Fibroblast of skin of scalp (primary cell): ENCODE results near the gene RAB11FIP4.

ENCODE experiments used
- DNase-seq: peaks from one replicate; pipeline ENCODE4 v3.0.0-alpha.2; 2013

RAB11FIP4 gene

DNA sequence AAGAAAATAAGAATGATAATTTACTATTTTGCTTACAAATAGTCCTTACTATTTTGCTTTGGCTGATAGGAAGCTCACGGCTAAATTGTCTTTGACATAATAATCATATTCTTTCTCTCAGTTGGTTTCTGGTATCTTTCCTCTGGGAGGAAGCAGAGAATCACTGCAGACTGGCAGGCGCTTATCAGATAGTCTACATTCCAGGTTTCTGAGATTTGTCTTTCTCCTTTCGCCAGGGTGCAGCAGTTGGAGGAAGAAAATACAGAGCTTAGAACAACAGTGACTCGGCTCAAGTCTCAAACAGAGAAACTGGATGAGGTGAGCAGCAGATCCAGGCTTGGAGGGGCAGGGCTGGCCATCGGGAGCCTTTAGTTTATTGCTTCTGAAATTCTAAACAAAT lies 136.1 kb downstream of the RAB11FIP4 start:
- peak; percentile 45 for DNase-seq

DNA sequence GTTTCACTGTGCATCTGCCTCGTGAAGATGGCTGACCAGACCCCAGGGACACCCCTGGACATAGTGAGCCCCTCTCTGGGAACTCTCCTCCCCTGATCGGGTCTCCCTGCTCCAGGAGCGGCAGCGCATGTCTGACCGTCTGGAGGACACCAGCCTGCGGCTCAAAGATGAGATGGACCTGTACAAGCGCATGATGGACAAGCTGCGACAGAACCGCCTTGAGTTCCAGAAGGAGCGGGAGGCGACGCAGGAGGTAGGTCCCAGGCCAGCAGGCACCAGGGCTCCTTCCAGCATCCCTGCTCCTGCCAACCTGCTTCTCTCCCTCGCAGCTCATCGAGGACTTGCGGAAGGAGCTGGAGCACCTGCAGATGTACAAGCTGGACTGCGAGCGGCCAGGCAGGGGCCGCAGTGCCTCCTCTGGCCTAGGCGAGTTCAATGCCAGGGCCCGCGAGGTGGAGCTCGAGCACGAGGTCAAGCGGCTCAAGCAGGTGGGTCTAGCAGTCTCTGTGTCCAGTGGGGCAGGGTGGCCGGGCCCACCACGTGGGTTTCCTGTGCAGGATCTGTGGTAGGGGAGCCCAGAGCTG lies 136.9 kb downstream of the RAB11FIP4 start:
- DNase-seq: no peak

DNA sequence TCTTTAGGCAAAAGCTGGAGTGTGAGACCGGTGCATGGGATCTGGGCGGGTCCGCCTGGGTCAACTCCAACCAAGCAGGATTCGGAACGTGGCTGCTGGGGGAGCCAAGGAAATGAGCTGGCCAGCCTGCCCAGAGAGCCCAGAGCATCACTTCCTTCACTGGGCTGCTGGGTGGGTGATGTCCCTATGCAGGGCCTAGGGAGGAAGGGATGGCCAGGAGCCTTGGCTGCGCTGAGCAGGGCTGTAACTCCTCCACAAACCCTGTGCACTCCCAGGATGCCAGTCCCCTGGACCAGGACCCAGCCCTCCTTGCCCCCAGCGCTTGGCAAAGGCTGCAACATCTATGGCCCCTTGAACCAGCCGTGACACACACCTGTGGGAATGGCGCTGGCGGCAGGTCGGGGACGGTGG lies 138.4 kb downstream of the RAB11FIP4 start:
- no peak for DNase-seq

DNA sequence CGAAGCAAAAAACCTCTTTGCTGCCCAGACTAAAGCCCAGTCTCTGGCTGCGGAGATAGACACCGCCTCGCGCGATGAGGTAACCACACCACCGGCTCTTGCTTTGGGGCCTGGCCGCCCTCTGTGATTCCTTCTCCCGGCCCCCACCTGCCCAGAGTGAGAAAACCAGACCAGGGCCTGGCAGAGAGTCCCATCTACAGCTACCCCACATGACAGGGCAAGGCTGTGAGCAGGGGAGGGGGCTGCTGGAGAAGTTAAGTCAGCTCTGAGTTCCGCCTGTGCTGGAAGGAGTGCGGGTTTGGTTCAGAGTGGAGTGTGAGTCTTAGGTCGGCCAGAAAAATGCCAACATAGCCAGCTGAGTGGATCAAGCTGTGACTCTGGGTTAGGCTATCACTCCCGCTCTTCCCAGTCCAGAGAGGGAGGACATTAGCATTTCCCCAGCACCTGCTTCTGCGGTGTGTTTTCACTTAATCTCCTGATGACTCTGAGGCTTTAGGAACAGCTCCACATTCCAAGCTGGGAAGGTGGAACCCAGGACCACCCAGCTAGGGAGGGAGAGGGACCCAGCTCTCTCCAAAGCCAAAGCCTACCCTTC lies 139.0 kb downstream of the RAB11FIP4 start:
- no peak for DNase-seq

DNA sequence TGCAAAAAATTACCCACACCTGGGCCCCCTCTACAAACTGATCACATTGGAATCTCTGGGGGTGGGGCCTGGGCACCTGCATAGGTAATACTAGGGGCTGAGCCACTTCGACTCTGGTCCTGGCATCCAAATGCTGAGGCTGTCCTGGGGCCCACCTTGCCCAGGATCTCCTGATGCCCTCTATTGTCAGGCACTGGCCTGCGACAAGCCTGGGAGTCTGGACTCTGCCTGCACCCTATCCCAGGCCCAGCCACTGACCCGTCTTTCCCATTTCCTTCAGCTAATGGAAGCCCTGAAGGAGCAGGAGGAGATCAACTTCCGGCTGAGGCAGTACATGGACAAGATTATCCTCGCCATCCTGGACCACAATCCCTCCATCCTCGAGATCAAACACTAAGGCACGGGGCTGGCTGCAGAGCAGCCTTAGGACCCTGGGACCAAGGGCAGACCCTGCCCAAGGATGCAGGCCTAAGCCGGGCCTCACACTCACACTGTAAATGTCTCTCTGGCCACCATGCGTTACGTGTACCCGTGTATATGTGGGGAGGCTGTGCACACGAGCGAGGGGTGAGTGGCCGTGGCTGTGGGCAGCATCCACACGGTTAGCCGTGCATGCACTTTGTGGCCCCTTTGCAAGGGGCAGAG lies 140.0 kb downstream of the RAB11FIP4 start:
- DNase-seq: no peak

DNA sequence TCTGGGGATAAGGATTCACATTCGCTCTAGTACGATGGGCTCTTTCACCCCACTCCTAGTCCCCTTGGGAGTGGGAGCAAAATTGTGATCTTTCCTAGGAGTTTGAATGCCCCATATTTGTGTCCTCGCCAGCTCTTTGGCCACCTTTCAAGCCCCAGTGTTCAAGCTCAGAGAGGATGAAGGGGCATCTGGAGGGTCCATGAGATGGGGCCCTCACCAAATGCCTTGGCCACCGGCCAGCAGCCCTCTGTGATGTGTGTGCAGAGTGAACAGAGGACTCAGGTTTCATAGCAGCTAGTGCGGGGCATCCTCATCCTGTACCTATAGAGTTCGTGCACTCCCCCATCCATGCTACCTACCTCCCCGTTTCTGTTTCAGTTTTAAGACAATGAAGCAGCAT lies 140.6 kb downstream of the RAB11FIP4 start:
- DNase-seq: no peak

DNA sequence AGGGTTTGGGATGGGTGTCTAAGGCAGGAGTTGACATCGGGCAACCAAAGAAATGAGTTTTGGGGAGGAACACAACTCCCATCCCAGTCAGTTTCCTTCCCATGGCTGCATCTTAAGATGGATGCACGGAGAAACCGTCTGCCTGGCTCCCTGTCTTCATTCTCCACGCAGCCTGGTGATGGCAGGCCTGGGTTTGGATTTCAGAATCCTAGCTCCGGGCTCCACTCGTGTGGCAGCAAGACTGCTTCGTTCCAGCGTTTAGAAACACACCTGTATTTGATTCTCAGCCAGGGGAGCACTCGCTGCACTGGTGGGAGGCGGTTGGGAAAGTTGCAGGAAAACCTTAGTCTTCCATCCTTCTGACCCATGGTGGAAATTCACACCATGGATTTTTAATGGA lies 141.1 kb downstream of the RAB11FIP4 start:
- DNase-seq: no peak

DNA sequence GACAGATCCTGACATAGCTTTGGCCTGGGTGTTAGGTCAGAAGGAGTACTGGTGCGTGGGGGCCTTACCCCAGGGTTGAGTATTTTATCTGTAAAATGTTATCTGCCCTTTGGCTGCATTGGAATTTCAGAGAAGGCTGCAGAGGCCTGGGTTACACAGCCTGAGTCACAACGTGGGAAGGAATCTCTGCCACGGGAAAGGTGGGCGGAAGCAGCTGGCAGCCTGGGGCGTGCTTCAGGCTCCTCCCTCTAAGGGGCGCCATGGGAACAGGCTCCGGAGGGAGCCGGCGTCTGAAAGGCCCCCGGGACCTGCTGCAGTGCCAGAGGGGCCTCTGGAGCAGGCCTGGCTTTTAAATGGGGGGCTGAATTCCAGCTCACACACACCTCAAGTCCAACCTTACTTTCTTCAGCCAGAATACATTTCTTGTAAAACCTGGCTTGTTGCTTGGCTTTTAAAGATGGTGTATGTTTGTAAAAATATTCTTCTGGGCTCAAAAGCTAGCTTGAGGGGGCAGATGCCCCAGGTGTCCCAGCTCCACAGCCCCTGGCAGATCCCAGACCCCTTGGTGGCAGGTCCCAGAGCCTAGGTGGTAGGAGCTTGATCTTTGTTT lies 142.2 kb downstream of the RAB11FIP4 start:
- DNase-seq: peak; percentile 60

DNA sequence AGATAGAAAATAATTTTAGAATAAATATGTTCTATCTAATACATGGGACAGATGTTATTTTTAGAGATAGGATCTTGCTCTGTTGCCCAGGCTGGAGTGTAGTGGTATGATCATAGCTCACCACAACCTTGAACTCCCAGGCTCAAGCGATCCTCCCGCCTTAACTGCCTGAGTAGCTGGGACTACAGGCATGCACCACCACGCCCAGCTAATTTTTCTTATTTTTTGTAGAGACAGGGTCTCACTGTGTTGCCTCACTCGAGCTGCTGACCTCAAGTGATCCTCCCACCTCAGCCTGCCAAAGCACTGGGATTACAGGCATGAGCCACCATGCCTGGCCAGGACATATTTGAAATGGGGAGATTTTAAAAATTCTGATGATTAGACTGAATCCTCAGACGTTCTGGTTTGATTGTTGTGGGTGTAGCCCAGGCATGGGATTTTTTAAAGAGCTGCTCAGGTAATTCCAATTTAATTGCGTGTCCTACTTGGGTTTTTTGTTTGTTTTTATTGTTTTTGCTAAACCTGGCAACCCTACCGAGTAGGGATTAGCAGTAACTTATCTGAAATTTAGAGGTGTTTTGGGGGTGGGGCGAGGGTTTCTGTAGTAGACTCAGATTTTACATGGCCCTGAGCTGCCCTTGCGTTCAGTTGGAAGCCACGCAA lies 142.9 kb downstream of the RAB11FIP4 start:
- no peak for DNase-seq

DNA sequence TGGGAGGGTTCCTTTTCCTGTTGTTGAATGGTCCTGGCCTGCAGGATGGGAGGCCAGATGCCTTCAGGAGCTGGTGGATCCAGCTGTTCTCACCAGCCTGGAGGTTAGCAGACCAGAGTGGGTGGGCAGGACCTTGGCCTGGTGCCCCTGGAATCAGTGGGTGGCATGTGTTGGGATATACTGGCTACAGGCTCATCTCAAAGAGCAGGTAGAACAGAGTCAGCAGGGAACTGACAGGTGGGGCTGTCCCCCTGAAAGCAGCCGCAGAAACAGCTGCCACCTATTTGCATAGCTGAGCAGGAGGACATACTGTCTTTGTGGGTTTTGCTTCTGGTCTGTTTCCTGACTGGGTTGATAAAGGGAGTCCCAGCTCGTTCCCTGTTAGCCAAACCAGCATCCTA lies 144.1 kb downstream of the RAB11FIP4 start:
- DNase-seq: no peak

DNA sequence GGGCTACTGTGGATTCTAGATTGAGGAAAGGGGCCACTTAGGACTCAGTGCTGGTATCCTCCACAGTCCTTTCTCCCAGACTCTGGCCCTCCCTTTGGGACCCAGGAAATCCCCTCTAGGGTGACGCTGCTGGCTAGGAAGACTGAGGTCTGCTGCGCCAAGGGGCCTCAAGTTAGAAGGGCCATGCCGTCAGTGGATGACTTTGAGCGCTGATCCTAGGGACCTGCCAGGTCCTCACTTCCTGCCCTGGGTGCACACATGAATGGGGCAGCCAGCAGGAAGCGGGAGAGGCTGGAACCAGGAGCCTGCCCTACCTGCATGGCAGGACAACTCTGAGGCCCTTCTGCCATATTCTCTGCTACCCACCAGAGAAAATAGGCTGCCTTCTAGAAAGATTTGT lies 145.0 kb downstream of the RAB11FIP4 start:
- no peak for DNase-seq

DNA sequence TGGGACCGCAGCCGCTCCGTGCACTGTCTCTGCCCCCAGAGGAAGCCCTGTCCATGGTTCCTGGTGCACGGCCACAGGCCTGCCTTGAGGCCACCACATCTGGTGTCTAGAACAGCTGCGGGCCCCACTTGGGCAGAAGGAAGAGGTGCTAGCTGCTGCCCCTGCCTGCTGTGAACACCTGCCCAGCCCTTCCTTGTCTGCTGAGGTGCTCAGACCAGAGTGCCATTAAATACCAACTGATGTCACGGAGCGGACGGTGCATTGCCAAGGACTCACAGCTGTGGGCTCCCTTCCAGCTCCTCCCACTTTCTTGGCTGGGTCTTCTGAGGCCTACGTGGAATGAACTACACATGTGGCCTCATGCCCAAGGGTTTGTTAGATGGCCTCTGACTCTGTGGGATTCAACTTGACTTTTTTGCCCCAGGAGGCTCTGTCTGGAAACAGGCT lies 146.1 kb downstream of the RAB11FIP4 start:
- DNase-seq: peak; percentile 24

DNA sequence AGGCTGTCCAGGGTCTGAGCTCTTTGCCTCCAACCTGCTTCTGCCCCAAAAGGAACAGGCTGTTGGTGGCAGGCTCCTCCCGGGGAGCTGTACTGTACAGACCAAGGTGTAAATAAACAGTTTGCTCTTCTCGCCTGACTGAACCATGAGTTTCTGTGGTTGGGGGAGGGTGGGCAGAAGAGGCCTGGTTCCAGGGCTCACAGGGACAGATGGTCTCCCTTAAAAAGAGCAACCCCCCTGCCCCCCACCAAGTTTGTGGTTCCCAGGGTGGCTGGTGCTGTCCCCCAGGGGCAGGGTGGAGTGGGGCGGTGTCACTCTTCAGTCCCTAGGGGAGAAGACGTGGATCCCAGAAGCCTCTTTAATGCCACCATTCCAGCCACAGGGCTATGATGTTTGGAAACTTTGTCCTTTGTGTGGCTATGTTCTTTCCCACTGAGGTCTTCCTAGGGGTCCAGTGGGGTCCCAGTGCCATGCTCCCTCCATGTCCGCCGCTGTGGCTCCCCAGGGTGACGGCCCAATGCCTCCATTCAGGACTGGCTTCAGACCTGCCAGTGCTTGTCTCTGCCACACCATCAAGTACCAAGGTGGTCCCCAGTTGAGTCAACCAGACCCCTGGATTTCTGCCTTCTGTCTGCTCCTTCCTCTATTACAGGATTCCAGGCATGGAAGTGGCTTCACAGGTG lies 146.7 kb downstream of the RAB11FIP4 start:
- no peak for DNase-seq

DNA sequence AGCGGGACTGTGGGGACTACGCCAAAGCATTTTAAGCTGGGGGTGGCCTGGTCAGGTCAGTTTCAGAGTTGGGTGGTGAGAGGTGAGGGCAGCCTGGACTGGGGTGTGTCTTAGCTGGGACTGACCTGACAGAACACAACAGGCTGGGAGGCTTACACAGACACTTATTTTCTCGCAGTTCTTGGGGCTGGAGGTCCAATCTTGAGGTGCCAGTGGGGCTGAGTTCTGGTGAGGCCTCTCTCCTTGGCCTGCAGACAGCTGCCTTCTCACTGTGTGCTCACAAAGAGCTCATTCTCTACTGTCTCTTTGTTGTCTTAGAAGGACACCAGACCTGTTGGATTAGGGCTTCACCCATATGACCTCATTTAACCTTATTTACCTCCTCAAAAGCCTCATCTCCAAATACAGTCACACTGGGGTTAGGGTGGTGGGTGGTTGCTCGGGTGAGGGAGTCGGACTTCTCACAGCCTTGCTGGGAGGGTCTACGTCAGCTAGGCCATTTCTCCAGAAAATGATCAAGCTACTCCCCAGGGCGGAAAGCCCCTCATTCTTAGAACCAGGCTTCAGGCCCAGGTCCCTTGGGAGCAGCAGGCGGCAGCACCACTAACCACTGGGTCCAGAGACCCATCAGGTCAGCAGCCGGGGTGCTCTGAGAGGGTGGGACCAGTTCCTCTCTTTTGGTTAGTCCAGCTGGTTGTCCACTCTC lies 149.3 kb downstream of the RAB11FIP4 start:
- no peak for DNase-seq

DNA sequence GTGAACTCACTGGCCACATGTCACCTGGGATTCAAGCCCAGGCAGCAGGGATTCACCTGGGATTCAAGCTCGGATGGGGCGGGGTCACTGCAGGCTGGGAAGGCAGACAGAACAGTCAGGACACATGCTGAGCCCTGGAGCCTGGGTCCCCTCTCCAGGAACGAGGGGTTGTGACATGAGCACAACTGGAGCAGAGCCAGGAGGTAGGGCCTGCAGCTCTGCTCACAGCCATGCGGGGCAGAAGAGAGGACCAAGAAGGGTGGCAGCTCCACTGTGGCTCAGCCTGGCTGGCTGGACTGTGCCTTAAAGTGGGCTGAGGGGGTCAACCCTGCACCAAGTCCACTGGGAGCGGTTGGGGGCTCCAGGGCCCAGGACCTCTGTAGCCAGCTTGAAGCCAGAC lies 150.1 kb downstream of the RAB11FIP4 start:
- no peak for DNase-seq

DNA sequence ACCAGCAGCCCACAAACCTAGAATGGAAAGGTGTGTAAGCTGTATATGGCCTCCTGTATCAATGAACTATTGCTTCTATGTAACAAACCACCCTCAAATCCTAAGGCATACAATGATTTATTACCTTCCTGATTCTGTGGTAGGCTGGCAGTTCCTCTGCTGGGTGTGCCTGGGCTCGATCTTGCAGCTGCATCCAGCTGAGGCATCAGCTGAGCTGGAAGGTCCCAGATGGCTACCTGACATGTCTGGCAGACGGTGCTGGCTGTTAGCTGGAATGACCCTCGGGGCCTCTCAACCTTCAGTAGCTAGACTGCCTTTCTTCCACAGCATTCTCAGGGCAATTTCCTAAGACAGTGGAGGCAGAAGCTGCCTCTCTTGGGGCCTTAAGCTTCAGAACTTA lies 152.7 kb downstream of the RAB11FIP4 start:
- no peak for DNase-seq

DNA sequence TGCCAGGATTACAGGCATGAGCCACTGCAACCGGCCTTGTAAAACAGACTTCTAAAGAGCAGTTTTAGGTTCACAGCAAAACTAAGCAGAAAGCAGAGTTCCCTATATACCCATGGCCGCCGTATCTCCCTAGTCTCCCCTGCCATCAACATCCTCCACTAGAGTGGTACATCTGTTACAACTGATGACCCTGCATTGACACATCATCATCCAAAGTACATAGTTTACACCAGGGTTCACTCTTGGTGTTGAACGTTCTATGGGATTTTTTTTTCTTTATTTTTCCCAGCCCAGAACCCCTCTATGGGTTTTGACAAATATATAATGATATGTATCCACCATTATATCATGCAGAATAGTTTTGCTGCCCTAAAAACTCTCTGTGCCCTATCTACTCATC lies 155.2 kb downstream of the RAB11FIP4 start:
- no peak for DNase-seq

DNA sequence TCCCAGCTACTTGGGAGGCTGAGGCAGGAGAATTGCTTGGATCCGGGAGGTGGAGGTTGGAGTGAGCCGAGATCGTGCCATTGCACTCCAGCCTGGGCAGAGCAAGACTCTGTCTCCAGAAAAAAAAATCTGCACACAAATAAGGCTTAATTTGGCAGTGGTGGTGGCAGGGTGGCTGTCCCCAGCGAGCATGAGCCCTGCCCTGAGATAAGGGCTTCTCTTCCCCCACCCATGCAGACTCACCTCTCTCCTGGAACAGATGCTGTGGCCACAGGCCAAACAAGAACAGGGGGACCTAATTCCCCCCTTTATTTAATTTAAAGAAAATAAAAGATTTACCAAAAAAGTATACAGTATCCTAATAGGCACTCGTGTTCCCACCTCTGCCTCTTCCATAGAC lies 157.2 kb downstream of the RAB11FIP4 start:
- DNase-seq: no peak

DNA sequence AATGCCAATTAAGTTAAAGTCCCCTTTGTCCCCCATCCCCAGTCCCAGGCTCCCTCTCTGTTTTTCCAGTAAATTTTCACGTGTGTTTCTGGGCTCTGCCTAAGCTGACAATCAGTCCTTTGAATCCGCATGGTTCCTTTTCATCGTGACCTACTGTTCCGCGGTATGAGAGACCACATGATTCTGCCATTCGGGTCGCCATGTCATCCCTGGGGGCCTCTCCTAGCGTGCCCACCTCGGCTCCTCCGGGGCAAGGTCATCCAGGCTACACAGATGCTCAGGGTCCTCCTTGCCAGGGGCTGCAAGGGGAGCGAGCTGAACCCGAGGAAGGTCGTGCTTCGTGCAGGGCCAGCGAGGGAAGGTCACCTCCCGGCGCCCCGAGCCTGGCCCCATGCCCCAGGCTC lies 157.6 kb downstream of the RAB11FIP4 start:
- no peak for DNase-seq

DNA sequence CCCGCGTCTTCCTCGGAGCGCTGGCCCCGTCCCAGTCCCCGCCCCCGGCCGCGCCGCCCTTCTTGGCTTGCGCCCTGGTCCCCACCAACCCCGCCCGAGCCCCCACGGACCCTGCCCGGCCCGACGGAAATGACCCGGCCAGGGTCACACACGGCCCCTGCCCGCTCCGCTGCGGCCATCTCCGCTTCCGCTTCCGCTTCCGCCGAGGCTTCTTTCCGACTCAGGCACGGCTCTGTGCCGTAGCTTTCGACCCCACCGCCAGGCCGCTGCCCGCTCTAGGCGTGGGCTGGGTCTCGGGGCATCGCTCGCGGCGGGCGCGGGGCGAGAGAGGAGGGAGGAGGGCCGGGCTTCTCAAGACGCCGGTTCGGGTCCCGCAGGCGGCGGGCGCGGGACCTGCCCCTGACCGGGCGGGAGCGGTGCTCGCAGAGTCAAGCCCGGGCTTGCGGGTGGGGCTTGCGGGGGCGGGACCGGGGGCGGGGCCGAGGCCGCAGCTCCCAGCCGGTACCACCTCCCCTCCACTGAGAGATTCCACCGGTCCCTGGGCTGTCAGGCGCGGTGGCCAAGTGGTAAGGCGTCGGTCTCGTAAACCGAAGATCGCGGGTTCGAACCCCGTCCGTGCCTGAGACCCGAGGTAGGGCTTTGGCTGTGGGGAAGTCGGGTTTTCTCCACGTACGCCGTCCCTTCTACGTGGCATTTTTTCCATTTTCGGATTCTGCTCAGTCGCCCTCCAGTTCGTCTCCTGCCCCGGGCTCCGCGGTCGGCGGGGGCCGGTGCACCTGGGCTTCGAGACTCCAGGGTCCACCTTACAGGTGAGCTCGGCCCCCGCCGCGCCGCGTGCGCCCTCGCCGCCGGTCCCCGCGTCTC lies 158.3 kb downstream of the RAB11FIP4 start:
- peak; percentile 96 for DNase-seq
